NB4 (cell line): ENCODE results near the gene AGBL4.

Source experiments
- DNase-seq: peaks from one replicate; pipeline ENCODE4 v3.0.0; 2010; ENCODE audit warnings: low read depth
- H3K4me3 ChIP-seq: one replicate; pipeline ENCODE4 v1.5.1; 2011; ENCODE audit warnings: mild to moderate bottlenecking, low read depth, low read length, moderate library complexity
- CTCF ChIP-seq: IDR thresholded peaks from one replicate; pipeline ENCODE4 v1.5.1; 2012; ENCODE audit warnings: low read depth, low read length
- MAX ChIP-seq: IDR thresholded peaks from 2 replicates; pipeline ENCODE4 v1.6.1; 2011; ENCODE audit warnings: low read depth, low read length
- MYC ChIP-seq: IDR thresholded peaks from 2 replicates; pipeline ENCODE4 v1.6.1; 2011; ENCODE audit warnings: low read depth, low read length
- POLR2A ChIP-seq: IDR thresholded peaks from 2 replicates; pipeline ENCODE4 v1.6.1; 2011; ENCODE audit warnings: mild to moderate bottlenecking; ENCODE audit not compliant: insufficient read length; ENCODE audit errors: extremely low read depth

AGBL4 gene

GRCh38 chr1:48488721-48489120 lies 1535.0 kb downstream of the AGBL4 start:
- TF ChIP-seq CTCF (no peak), MYC (no peak), MAX (no peak), POLR2A (no peak)
- DNase-seq: no peak
- no peak overlapping the region for H3K4me3 ChIP-seq
